DMS153 (cell line): ENCODE results near the gene ENDOU.

Experiments used
- DNase-seq: peaks from one replicate; lab custom pipeline; 2025; lab: John Stamatoyannopoulos, UW

Gene ENDOU

DNA sequence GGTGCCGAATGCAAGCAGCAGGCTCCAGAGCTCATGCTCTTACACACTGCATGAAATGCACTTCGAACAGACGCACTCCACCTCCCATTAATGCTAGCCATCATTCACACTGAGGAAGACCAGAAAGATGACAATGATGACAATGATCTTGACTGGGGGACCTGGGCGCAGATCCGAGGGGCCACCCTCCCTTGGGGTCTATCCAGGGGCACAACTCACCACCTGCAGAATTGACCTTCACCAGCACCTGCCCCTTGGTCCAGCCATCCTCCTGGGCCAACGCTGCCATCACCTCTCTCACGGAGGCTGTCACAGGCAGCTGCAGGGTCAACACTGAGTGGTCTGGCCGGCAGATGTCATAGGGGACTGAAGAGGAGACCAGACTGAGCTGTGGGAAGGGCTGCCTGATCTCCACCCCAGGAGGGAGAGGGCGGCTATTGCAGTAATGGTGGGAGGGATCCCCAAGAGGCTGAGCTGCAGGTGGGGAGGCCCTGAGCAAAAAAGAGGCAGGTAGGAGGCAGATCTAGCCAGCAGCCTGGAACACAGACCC, 18.1 kb upstream of the ENDOU start:
- DNase-seq, result no peak

GRCh38 chr12:47742253-47742825, 17.0 kb upstream of the ENDOU start:
- DNase-seq, result no peak

DNA sequence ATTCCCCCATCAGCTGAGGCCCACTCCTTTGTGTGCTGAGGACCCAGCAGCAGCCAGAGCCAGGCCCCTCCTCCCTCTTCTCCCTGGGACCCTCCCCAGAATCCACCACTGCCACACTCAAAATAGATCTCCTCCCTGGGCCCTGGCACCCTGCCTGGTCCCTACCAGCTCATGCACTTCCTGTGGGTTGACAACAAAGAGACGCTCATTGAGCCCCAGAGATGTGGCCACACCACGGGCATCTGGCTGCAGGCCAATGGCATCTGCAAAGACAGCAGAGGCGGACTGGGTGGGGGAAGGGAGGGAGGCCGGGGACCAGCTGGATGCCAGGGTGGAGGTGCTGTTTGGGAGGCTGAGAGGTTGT, 16.0 kb upstream of the ENDOU start:
- peak; percentile 97 for DNase-seq

- no peak for DNase-seq
These were observed 15.5 kb upstream of the ENDOU start for GRCh38 chr12:47740606-47741339.

DNA sequence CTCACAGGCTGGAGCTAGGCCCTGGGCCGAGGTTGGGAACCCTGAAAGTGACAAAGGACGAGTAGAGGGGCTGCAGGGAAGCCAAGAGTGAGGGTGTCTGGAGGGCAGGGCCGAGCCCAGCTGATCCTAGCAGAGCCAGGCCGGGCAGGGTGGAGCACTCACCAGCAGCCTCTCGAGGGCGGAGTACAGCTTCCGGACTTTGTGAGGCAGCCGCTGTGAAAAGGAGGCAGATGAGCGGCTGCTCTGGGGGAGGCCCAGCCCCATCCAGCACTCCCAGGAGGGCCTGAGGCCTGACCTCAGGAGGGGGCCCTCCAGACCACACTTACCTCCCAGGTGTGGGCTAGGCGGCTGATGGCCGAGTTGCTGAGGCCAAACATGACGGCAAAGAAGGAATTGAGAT, 14.7 kb upstream of the ENDOU start:
- DNase-seq, result no peak

DNA sequence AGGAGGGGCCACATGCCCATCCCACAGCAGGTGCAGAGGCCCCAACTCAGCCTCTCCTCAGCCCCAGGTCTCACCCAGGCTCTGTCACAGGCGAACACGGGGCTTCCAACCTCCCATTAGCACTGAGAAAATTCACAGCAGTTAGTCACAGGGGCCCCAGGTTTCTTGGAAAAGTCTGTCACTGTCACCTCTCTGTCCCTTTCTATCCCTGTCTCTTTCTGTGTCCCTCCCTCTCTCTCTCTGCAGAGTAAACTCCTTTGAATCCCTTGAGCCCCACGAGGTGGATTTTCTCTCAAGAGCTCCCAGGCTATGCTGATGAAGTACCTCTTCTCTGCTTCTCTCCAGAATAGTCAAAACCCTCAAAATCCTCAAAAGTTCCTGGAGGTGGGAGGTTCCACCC, 14.0 kb upstream of the ENDOU start:
- no peak for DNase-seq

GRCh38 chr12:47737936-47738594, 12.8 kb upstream of the ENDOU start:
- DNase-seq, result no peak

DNA sequence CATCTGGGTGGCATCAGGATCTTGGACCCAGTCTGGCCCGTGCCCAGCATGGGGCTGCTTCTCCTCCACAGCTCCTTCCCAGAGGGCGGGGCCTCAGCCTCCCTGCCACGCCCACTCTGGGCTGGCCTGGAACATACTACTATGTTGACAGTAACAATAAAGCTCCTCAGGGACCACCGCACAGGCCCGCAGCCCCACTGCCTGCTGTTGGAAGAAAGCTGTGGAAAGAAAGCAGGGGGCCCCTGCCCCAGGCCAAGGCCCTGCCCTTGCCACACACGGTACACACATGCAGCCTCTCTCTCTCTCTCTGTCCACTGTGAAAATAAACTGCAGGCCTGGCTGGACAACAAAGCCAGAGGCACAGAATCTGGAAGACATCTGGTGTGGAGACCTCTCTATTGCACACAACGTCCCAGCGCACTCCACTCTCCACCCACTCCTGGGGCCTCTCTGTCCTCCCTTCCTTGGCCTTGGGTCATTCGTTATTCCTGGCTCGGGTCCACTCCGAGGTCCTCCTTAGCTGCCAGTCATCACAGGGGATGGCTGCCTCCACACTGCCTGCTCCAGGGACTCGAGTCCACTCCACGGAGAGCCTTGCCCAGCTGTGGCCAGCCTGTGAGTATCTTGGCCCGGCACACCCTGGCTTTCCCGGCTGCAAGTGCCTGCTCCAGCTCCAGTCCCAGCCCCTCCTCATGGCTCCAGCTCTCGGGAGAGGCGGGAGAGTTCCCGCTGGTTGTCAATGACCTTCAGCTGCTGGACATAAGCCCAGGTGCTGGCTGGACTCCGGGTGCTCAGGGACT, 11.8 kb upstream of the ENDOU start:
- no peak for DNase-seq

DNA sequence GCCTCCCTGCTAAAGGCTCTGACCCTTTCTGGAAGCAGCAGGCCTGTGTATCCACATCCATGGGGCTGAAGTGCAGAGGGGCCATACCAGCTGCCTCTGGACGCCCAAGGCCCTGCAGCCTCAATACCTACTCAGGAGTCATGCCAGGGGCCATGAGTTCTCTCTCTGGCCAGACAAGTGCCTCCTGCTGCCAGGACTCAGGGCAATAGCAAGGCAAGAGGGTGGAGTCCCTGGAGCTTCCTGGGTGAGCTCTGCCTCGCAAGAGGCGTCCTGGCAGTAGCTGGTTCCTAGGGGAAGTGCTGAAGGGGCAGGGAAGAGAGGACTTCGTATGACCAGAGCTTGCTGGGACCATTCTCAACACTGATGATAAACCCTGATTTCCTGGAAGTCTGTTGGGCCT, 10.9 kb upstream of the ENDOU start:
- no peak for DNase-seq

- no peak for DNase-seq
These were observed 10.4 kb upstream of the ENDOU start for GRCh38 chr12:47735649-47736048.

DNA sequence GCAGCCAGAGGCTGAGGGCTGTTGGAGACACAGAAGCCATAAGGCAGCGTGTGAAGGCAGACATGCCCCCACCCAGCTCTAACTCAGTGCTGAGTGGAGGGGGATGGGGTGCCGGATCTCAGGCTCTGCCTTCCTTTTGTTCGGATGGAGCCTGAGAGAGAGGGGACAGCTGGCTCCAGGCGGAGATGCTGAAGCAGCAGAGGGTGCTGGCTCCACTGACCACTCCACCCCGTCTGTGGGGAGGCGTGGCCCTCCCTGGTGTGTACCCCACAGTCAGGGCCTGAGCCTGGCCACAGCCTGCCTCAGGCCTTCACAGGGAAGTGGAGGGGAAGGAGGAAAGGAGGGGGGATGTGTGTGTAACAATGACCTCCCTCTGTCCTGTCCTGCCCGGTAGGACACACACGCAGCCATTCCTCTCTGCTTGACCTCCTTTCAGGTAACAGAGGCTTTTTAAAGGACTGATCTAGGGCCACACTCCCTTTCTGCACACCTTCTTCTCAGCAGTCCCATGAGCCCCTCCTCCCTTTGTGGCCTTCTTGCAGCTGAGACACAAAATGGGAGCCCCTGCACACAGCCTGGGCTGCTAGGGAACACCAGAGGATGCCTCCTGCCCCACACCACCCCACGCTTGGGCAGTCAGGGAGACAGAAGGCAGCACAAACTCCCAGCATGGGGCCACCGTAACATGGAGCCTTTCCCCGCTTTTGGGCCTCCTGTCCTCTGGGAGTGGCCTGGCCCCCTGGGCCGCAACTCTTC, 9.6 kb upstream of the ENDOU start:
- no peak for DNase-seq

DNA sequence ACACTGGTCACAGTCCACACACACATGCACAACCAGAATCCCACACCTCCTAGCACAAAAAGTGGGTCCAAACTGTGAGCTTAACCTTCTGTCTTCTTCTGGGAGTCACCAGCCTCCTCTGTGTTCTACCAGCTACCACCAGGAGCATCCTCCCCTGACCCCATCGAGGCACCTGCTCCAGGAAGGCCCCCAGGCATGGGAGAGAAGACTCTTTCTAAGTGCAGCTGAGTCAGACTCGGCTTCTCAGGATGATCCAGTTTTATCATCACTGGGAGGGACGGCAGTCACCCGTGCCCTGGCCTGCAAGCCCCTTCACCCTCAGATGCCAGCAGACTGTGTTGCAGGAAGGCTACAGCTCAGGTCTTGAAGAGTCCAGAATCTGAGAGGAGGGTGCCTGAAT, 7.9 kb upstream of the ENDOU start:
- no peak for DNase-seq

DNA sequence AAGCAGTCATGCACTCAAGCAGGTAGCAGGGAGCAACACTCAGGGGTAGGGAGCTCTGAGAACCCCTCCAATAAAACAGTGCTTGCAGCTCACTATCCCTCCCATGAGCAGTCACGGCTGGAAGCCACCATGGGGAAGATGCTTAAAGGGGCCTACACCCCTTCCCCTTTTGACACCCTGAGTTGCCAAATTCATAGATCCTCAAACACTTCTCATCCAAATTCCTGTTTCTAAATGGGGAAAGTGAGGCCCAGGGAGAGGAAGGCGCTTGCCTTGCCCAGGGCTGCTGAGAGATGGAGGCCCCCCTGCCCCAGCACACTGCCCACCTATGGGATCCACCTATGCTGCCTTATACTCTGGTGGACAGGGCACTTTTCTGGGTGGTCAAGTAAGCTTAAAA, 7.2 kb upstream of the ENDOU start:
- DNase-seq, result no peak

DNA sequence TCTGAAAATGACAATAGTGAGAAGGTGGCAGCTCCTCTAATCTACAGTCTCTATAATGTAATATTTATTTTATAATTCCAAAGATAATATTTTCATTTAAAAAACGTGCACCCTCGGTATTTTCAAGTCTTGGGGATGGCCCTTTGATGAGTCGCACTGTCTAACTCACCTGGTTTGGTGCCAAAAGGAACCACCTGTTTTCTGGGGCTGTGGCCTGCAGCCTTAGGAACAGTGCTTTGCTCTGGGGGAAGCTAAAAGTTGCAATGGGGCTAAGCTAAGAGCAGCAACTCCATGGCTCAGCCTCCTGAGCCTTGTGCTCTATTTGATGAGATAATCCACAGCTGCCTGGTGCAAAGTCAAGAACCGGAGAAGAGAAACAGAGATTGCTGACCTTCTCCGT, 6.4 kb upstream of the ENDOU start:
- DNase-seq, result no peak

GRCh38 chr12:47730341-47730744, 5.1 kb upstream of the ENDOU start:
- DNase-seq, result peak; percentile 26

DNA sequence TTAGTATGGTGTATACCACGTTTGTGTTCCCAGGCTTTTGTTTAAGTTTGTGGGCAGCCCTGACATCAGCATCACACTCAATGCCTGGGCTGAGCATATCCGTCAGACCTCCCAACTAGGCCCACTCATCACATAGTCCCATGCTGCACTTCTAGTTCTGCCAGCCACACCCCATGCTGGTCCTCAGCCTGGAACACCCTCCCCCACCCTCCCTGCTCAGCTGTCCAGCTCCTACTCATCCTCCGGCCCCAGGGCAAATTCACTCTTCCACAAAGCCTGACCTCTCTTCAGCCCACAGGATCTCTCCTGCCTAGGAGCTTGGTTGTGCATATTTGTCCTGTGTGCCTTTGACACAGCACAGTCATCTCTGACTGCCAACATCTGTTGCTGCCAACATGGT, 3.9 kb upstream of the ENDOU start:
- DNase-seq, result no peak

DNA sequence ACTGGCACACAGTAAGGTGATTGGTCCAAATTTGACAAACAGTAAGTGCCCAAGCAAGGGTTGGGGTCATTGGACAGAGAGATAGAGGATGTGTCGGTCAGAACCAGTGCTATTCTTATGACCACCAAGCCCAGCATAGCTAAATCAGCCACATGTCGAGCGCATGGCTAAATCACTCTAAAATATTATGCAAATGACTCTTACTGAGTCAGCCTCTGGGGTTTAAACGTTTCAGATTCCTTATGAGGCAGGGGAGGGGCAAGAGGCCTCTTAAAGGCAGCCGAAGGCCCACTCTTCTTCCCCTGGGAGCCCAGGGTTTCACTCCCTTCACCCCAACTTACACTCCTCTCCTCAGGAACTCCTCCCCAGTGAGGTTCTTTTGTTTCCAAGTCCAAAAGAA, 603 bp upstream of the ENDOU start:
- DNase-seq, result no peak

DNA sequence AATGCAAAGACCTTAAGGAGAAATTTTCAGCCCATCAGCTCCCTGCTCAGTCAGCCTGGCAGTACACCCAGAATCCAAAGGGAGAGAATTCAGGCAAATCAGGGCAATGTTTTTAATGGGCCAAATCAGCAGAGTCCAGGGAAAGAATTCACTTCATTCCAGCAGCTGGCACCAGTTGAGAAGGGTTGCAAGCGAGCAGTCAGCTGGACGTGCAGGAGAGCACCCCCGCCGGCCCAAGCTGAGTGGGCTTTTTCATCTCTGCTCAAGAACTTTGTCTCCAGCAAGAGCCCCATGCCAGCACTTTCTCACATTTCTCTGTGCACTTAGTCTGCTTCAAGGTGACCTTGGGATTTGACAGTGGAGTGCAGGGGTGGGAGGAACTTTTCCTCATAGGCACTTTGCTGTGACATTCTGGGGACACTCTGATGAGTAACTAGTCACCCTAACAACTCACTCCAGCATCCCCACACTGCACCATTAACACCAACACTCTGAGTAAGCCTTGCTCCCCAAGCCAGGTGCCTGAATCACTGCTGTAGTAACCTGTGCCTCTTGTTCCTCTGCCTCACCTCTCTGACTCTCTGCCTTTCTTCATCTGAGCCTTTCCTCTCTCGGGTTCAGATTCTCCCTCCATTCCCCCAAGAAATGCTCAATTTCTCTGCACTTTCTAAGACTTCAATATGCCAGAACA, 2.2 kb downstream of the ENDOU start:
- DNase-seq, result no peak

GRCh38 chr12:47722136-47722834, 3.0 kb downstream of the ENDOU start:
- DNase-seq, result no peak

- no peak for DNase-seq
These were observed 3.8 kb downstream of the ENDOU start for GRCh38 chr12:47721431-47721973.
